ENCODE results near the gene TNIK.

GRCh38 chr3:171465763-171466162 lies 5.6 kb upstream of the TNIK start:
- no peak for TF ChIP-seq CHD2 (IDR thresholded peaks at IDR 0.05; ENCODE audit: low read length, partially characterized antibody)
- no peak for TF ChIP-seq CTCF (IDR thresholded peaks at IDR 0.05)
- no peak for TF ChIP-seq RAD21 (IDR thresholded peaks at IDR 0.05; ENCODE audit: low read length)
- no peak for TF ChIP-seq USF2 (IDR thresholded peaks at IDR 0.05; ENCODE audit: borderline replicate concordance, low read depth, low read length)
- no peak for TF ChIP-seq POLR2AphosphoS5 (IDR thresholded peaks at IDR 0.05; ENCODE audit: low read depth, low read length)
- no peak for TF ChIP-seq MAX (IDR thresholded peaks at IDR 0.05; ENCODE audit: low read depth)
- TF ChIP-seq RCOR1 (IDR thresholded peaks at IDR 0.05; ENCODE audit: low read length): no peak
- TF ChIP-seq RXRA (IDR thresholded peaks at IDR 0.05; ENCODE audit: borderline replicate concordance, low read depth): no peak
- TF ChIP-seq RFX5 (IDR thresholded peaks at IDR 0.05; ENCODE audit: low read length): no peak
- TF ChIP-seq ELF1 (IDR thresholded peaks at IDR 0.05): no peak
- no peak for TF ChIP-seq JUND (IDR thresholded peaks at IDR 0.05)
- TF ChIP-seq NRF1 (IDR thresholded peaks at IDR 0.05; ENCODE audit: low read depth, low read length): no peak
- no peak for TF ChIP-seq GATA2 (CRISPR knock-in tag; IDR thresholded peaks at IDR 0.05)
- TF ChIP-seq FOXJ3 (CRISPR knock-in tag; IDR thresholded peaks at IDR 0.05): no peak
